ENCODE data around the gene DCST1.

The DCST1 gene

GRCh38 chr1:155085504-155086127 lies 52.0 kb downstream of the DCST1 start:
- DNase-seq (ENCODE audit: low read depth in 2 of 3, low spot score in 2 of 3), result peak in 2 of 3 experiments; percentile 44 to 53

GRCh38 chr1:155086128-155086741 lies 52.6 kb downstream of the DCST1 start:
- peak; percentile 64 to 91 (median 89) for DNase-seq (ENCODE audit: low read depth in 2 of 3, low spot score in 2 of 3)

- DNase-seq (ENCODE audit: low read depth in 2 of 3, low spot score in 2 of 3), result no peak
These were observed 53.4 kb downstream of the DCST1 start for GRCh38 chr1:155086856-155087535.

GRCh38 chr1:155091071-155092051 lies 57.7 kb downstream of the DCST1 start:
- DNase-seq (ENCODE audit: low read depth in 2 of 3, low spot score in 2 of 3), result peak; percentile 61 to 92 (median 86)

GRCh38 chr1:155092131-155092530 lies 58.5 kb downstream of the DCST1 start:
- no peak for DNase-seq (ENCODE audit: low read depth in 2 of 3, low spot score in 2 of 3)

- no peak for DNase-seq (ENCODE audit: low read depth in 2 of 3, low spot score in 2 of 3)
These were observed 59.0 kb downstream of the DCST1 start for GRCh38 chr1:155092641-155093040.

GRCh38 chr1:155093911-155094621 lies 60.4 kb downstream of the DCST1 start:
- no peak for DNase-seq (ENCODE audit: low read depth in 2 of 3, low spot score in 2 of 3)

GRCh38 chr1:155094622-155094948 lies 61.0 kb downstream of the DCST1 start:
- no peak for DNase-seq (ENCODE audit: low read depth in 2 of 3, low spot score in 2 of 3)

GRCh38 chr1:155099331-155099730 lies 65.7 kb downstream of the DCST1 start:
- no peak for DNase-seq (ENCODE audit: low read depth in 2 of 3, low spot score in 2 of 3)

Measured in activated CD8-positive, alpha-beta memory T cell treated with anti-CD3 and anti-CD28 coated beads for 48 hours (primary cell).